A673 (cell line): ENCODE data around the gene TMCC1. TPM values are rescaled to one million over a fixed set of nuclear protein-coding genes. Genes with fewer than 3 reads are reported as not detected.

ENCODE experiments used
- BruUV-seq: library from RNA; stranded (reverse); fragments of 400-500 nt; replicated peaks from 2 replicates; lab custom pipeline; 2021; lab: Mats Ljungman, UMichigan
- CTCF ChIA-PET: fragments of 300-600 bp; sonication (Branson Sonifier 250); formaldehyde crosslinking; loops from one replicate; lab custom pipeline; 2022; ENCODE audit warnings: antibody characterized with exemption; lab: Charles Lee
- POLR2A ChIA-PET: fragments of 300-600 bp; sonication (Branson Sonifier 250); formaldehyde crosslinking; loops from one replicate; lab custom pipeline; 2022; ENCODE audit warnings: antibody characterized with exemption; ENCODE audit not compliant: low non-redundant PET; lab: Charles Lee
- DNase-seq: peaks from one replicate; pipeline ENCODE4 v3.0.0-alpha.2; 2015; ENCODE audit warnings: low spot score
- H3K27ac ChIP-seq: fragments of 200-600 bp; sonication (generic); 2 replicates; pipeline ENCODE4 v1.5.1; 2016; ENCODE audit warnings: mixed run types, low read depth, mild to moderate bottlenecking, mixed read lengths, antibody characterized with exemption, low read length; ENCODE audit not compliant: poor library complexity, severe bottlenecking
- H3K27me3 ChIP-seq: fragments of 200-600 bp; sonication (generic); replicated peaks from 2 replicates; pipeline ENCODE4 v1.6.1; 2017; ENCODE audit warnings: mixed run types, low read depth, mild to moderate bottlenecking, mixed read lengths, antibody characterized with exemption, low read length; ENCODE audit not compliant: insufficient read depth, poor library complexity
- H3K36me3 ChIP-seq: fragments of 200-600 bp; sonication (generic); 2 replicates; pipeline ENCODE4 v1.6.1; 2016; ENCODE audit warnings: mixed run types, mild to moderate bottlenecking, mixed read lengths, antibody characterized with exemption, low read length; ENCODE audit not compliant: insufficient read depth, poor library complexity, severe bottlenecking
- H3K4me1 ChIP-seq: fragments of 200-600 bp; sonication (generic); 2 replicates; pipeline ENCODE4 v1.6.1; 2017; ENCODE audit warnings: mixed run types, mild to moderate bottlenecking, mixed read lengths, antibody characterized with exemption, low read length; ENCODE audit not compliant: insufficient read depth, poor library complexity, severe bottlenecking
- H3K4me3 ChIP-seq: fragments of 200-600 bp; sonication (generic); 2 replicates; pipeline ENCODE4 v1.5.1; 2016; ENCODE audit warnings: low read depth, mixed run types, mild to moderate bottlenecking, mixed read lengths, low read length; ENCODE audit not compliant: poor library complexity, severe bottlenecking
- H3K9me3 ChIP-seq: fragments of 200-600 bp; sonication (generic); 2 replicates; pipeline ENCODE4 v1.6.1; 2016; ENCODE audit warnings: mixed run types, low read depth, mild to moderate bottlenecking, mixed read lengths, antibody characterized with exemption, low read length; ENCODE audit not compliant: poor library complexity, severe bottlenecking
- EZH2 ChIP-seq: fragments of 200-600 bp; sonication (generic); IDR thresholded peaks from 2 replicates; pipeline ENCODE4 v1.6.1; 2017; ENCODE audit warnings: borderline replicate concordance, low read depth, mild to moderate bottlenecking, mixed read lengths, antibody characterized with exemption, low read length; ENCODE audit not compliant: poor library complexity, severe bottlenecking
- intact Hi-C: fragments of 100-400 bp; cut with micrococcal nuclease; formaldehyde crosslinking; loops from one replicate; pipeline ENCODE4 v1.10.0; 2022; ENCODE audit not compliant: unreplicated experiment
- total RNA-seq: library from RNA; stranded (reverse); gene quantifications from 2 replicates; pipeline ENCODE4 v1.2.3, GENCODE V29; 2021
- TF ChIP-seq, protein P1 (sequence below): fragments of 300-800, 200-600 bp; sonication (generic); conservative IDR thresholded peaks from 2 replicates; pipeline ENCODE4 v1.5.1; 2017; ENCODE audit warnings: low read depth, mild to moderate bottlenecking, antibody characterized with exemption, low read length, moderate library complexity, mixed read lengths

Gene TMCC1
- total RNA-seq, 1 experiment from 2014 or later: 29.4 TPM

DNA sequence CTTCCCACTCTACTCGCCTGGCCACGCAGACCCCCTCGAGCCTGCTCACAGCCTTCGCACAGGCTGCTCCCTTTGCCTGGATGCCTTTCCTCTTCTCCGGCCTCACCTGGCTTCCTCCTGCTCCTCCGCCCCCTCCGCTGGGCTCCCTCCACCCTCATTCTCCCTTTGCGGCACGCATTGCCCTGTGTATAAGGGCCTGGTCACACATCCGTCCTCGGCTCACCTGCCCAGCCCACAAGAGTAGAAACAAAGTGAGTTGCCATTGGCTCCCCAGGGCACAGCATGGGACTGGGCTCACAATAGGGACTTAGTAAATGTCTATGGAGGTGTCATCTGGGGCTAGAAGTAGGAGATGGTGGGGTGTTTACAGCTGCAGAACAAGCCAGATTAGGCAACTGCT lies 291.2 kb downstream of the TMCC1 start:
- CTCF ChIA-PET: no interaction called here
- Histone ChIP-seq H3K4me1 (peaks cover 7% of the 10 kb centered on the region), H3K9me3 (no peaks in the 10 kb centered on the region), H3K36me3 (no peaks in the 10 kb centered on the region), H3K27me3 (no peaks in the 10 kb centered on the region), H3K27ac (no peak overlapping the region), H3K4me3 (no peak overlapping the region)
- BruUV-seq: no TSS peak
- no peak for DNase-seq
- TF ChIP-seq EZH2: no peak
- TF ChIP-seq, protein P1, sequence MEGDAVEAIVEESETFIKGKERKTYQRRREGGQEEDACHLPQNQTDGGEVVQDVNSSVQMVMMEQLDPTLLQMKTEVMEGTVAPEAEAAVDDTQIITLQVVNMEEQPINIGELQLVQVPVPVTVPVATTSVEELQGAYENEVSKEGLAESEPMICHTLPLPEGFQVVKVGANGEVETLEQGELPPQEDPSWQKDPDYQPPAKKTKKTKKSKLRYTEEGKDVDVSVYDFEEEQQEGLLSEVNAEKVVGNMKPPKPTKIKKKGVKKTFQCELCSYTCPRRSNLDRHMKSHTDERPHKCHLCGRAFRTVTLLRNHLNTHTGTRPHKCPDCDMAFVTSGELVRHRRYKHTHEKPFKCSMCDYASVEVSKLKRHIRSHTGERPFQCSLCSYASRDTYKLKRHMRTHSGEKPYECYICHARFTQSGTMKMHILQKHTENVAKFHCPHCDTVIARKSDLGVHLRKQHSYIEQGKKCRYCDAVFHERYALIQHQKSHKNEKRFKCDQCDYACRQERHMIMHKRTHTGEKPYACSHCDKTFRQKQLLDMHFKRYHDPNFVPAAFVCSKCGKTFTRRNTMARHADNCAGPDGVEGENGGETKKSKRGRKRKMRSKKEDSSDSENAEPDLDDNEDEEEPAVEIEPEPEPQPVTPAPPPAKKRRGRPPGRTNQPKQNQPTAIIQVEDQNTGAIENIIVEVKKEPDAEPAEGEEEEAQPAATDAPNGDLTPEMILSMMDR: no peak
- POLR2A ChIA-PET: no interaction called here
- intact Hi-C loops: no loop called here

DNA sequence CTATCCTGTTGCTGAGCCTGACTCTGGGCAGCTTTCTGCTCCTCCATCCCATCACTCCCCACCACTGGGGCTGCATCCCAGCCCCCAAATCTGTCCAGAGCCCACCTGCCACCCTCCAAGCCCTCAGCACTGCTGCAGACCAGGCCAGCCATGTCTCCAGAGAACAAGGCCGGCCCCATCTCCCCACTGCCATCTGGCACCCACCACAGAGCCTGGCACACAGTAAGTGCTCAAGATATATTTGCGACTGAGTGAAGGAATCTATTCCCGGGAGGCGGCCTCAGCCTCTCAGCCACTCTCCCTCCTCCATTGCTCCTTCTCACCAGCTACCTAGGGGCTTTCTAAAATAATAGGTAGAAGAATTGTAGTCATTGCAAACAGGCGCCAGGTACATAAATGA lies 291.8 kb downstream of the TMCC1 start:
- no peak overlapping the region for H3K4me3 ChIP-seq
- TF ChIP-seq, protein P1: no peak
- no peak for TF ChIP-seq EZH2
- ChIA-PET CTCF (no interaction called here), POLR2A (no interaction called here)
- peaks cover 7% of the 10 kb centered on the region for H3K4me1 ChIP-seq
- no peaks in the 10 kb centered on the region for H3K27me3 ChIP-seq
- no peak for DNase-seq
- no peaks in the 10 kb centered on the region for H3K36me3 ChIP-seq
- H3K27ac ChIP-seq: no peak overlapping the region
- H3K9me3 ChIP-seq: no peaks in the 10 kb centered on the region
- no TSS peak for BruUV-seq
- intact Hi-C loops: no loop called here

DNA sequence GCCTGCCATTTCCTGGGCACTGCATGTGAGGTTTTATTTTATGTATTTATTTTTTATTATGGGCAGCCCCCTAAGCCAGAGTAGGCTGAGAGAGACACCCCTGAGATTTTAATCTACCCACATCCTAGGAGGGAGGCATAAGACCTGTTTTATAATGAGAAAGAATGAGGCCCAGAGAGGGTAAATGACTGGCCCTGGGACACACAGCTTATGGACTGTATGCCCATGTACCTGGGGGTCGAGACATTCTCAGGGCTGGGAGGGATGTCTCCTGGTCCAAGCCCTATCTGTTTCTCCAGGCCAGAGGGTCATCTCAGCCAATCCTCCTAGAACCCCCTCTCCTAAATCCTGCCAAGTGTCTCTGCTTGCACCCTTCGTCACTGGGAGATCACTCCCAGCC lies 293.2 kb downstream of the TMCC1 start:
- Histone ChIP-seq H3K27me3 (no peaks in the 10 kb centered on the region), H3K9me3 (no peaks in the 10 kb centered on the region), H3K4me3 (no peak overlapping the region), H3K36me3 (no peaks in the 10 kb centered on the region), H3K27ac (no peak overlapping the region), H3K4me1 (peaks cover 7% of the 10 kb centered on the region)
- CTCF ChIA-PET: no interaction called here
- DNase-seq: no peak
- POLR2A ChIA-PET: no interaction called here
- intact Hi-C loops: no loop called here
- no peak for TF ChIP-seq EZH2
- TF ChIP-seq, protein P1: no peak
- no TSS peak for BruUV-seq
